HepG2 (cell line): ENCODE measurements around the gene TBL3. TPM values are rescaled to one million over a fixed set of nuclear protein-coding genes. Genes with fewer than 3 reads are reported as not detected.

Experiments
- ATF7-NPFF ChIP-seq: sonication (generic); formaldehyde crosslinking; IDR thresholded peaks from 2 replicates; pipeline ENCODE4 v1.8.1; 2023; ENCODE audit warnings: mild to moderate bottlenecking, low read depth, missing genetic modification reagents, moderate library complexity
- CREM ChIP-seq, 2 experiments: sonication (generic) in 1 of 2; formaldehyde crosslinking in 1 of 2; IDR thresholded peaks; 2 replicates each; pipeline versions ENCODE4 v1.4.0 to v1.6.1; 2016 to 2020; ENCODE audit warnings: antibody characterized with exemption in 1 of 2, mild to moderate bottlenecking in 1 of 2, missing genetic modification reagents in 1 of 2
- GATA4 ChIP-seq: sonication (generic); IDR thresholded peaks from 2 replicates; pipeline ENCODE4 v1.6.1; 2016; ENCODE audit warnings: antibody characterized with exemption, low read depth, borderline replicate concordance
- KLF13 ChIP-seq: sonication (generic); formaldehyde crosslinking; IDR thresholded peaks from 2 replicates; pipeline ENCODE4 v1.4.0; 2020; ENCODE audit warnings: mild to moderate bottlenecking, missing genetic modification reagents
- KLF15 ChIP-seq: sonication (generic); formaldehyde crosslinking; IDR thresholded peaks from 2 replicates; pipeline ENCODE4 v1.8.1; 2023; ENCODE audit warnings: borderline replicate concordance, mild to moderate bottlenecking, inconsistent platforms, missing genetic modification reagents, mixed read lengths
- MAZ ChIP-seq, 2 experiments: sonication (generic) in 1 of 2; formaldehyde crosslinking in 1 of 2; IDR thresholded peaks; 2 replicates each; pipeline versions ENCODE4 v1.5.0 to v1.6.1; 2012 to 2020; ENCODE audit warnings: low read depth in 2 of 2, mild to moderate bottlenecking in 2 of 2, borderline replicate concordance in 1 of 2, improper control_type of control experiment in 1 of 2, low read length in 1 of 2, missing genetic modification reagents in 1 of 2, moderate library complexity in 1 of 2
- MEIS1 ChIP-seq: sonication (generic); formaldehyde crosslinking; IDR thresholded peaks from 2 replicates; pipeline ENCODE4 v1.9.0; 2021; ENCODE audit warnings: mild to moderate bottlenecking, missing genetic modification reagents, moderate library complexity, borderline replicate concordance
- NR3C1 ChIP-seq: sonication (generic); formaldehyde crosslinking; IDR thresholded peaks from 2 replicates; pipeline ENCODE4 v1.4.0; 2020; ENCODE audit warnings: missing genetic modification reagents
- ONECUT2 ChIP-seq: sonication (generic); formaldehyde crosslinking; IDR thresholded peaks from 2 replicates; pipeline ENCODE4 v1.4.0; 2020; ENCODE audit warnings: missing genetic modification reagents
- PRPF4 ChIP-seq: fragments of 200-400 bp; formaldehyde crosslinking; IDR thresholded peaks from 2 replicates; pipeline ENCODE4 v1.6.1; 2016; ENCODE audit warnings: low read length, low read depth; ENCODE audit not compliant: poor library complexity, severe bottlenecking
- RBAK ChIP-seq: sonication (generic); formaldehyde crosslinking; IDR thresholded peaks from 2 replicates; pipeline ENCODE4 v1.5.1; 2020; ENCODE audit warnings: mild to moderate bottlenecking, missing genetic modification reagents
- RBM22 ChIP-seq: fragments of 200-400 bp; formaldehyde crosslinking; optimal IDR thresholded peaks from 2 replicates; pipeline ENCODE3; 2017; ENCODE audit warnings: mild to moderate bottlenecking, low read length, moderate library complexity
- RFX3 ChIP-seq: IDR thresholded peaks from 2 replicates; pipeline ENCODE4 v1.6.1; 2016; ENCODE audit warnings: missing biosample characterization, missing genetic modification reagents
- TBX3 ChIP-seq: fragments of 450-650 bp; IDR thresholded peaks from 2 replicates; pipeline ENCODE4 v1.6.1; 2017; ENCODE audit warnings: antibody characterized with exemption, mild to moderate bottlenecking, inconsistent platforms, borderline replicate concordance
- TOE1 ChIP-seq: sonication (generic); formaldehyde crosslinking; IDR thresholded peaks from 2 replicates; pipeline ENCODE4 v1.4.0; 2020; ENCODE audit warnings: mild to moderate bottlenecking, missing genetic modification reagents
- TP53 ChIP-seq: sonication (generic); formaldehyde crosslinking; conservative IDR thresholded peaks from 2 replicates; pipeline ENCODE4 v1.4.0; 2020; ENCODE audit warnings: missing genetic modification reagents
- TSC22D2 ChIP-seq: sonication (generic); formaldehyde crosslinking; IDR thresholded peaks from 2 replicates; pipeline ENCODE4 v1.5.1; 2020; ENCODE audit warnings: missing genetic modification reagents, mild to moderate bottlenecking, borderline replicate concordance
- XRCC5 ChIP-seq: fragments of 200-400 bp; formaldehyde crosslinking; optimal IDR thresholded peaks from 2 replicates; pipeline ENCODE3; 2017; ENCODE audit warnings: mild to moderate bottlenecking, low read length
- ZC3H13 ChIP-seq: sonication (generic); formaldehyde crosslinking; IDR thresholded peaks from 2 replicates; pipeline ENCODE4 v1.8.1; 2023; ENCODE audit warnings: mild to moderate bottlenecking, missing genetic modification reagents, moderate library complexity
- ZNF12 ChIP-seq: sonication (generic); formaldehyde crosslinking; IDR thresholded peaks from 2 replicates; pipeline ENCODE4 v1.5.0; 2020; ENCODE audit warnings: missing genetic modification reagents
- ZNF24 ChIP-seq: fragments of 450-650 bp; IDR thresholded peaks from 2 replicates; pipeline ENCODE4 v1.6.1; 2017; ENCODE audit warnings: antibody characterized with exemption, mild to moderate bottlenecking
- ZNF329 ChIP-seq: sonication (generic); formaldehyde crosslinking; IDR thresholded peaks from 2 replicates; pipeline ENCODE4 v1.9.0; 2021; ENCODE audit warnings: low read depth, mild to moderate bottlenecking, missing genetic modification reagents
- ZNF598 ChIP-seq: sonication (generic); formaldehyde crosslinking; IDR thresholded peaks from 2 replicates; pipeline ENCODE4 v1.5.1; 2020; ENCODE audit warnings: mild to moderate bottlenecking, missing genetic modification reagents, borderline replicate concordance
- ZNF614 ChIP-seq: IDR thresholded peaks from 2 replicates; pipeline ENCODE4 v1.6.1; 2018; ENCODE audit warnings: missing biosample characterization, missing genetic modification reagents, inconsistent platforms, borderline replicate concordance
- polyA plus RNA-seq, 8 experiments: library from polyadenylated mRNA; depleted of rRNA in 3 of 8; stranded (reverse) in 7 of 8; unstranded in 1 of 8; fragments of >200 nt; fragmentation: Illumina TruSeq in 4 of 8; extraction: Trizol in 4 of 8; gene quantifications; 2 replicates each; pipeline versions ENCODE4 v1.2.1 to v1.2.3, GENCODE V29; 2011 to 2016; ENCODE audit warnings: low read depth in 4 of 8, missing spikeins in 1 of 8, mixed read lengths in 1 of 8; ENCODE audit not compliant: insufficient read depth in 1 of 8
- total RNA-seq, 5 experiments: library from RNA; depleted of rRNA; stranded (reverse); fragments of >200 nt; fragmentation: Illumina TruSeq; extraction: Trizol; gene quantifications; 2 replicates each; pipeline ENCODE4 v1.2.3, GENCODE V29; 2016; ENCODE audit warnings: low read depth in 1 of 5
- TF ChIP-seq, protein P1 (sequence below): sonication (generic); formaldehyde crosslinking; conservative IDR thresholded peaks from 2 replicates; pipeline ENCODE4 v1.8.0; 2022; ENCODE audit warnings: missing genetic modification reagents
- TF ChIP-seq, protein P2 (sequence below): IDR thresholded peaks from 2 replicates; pipeline ENCODE4 v1.6.1; 2016; ENCODE audit warnings: low read depth, borderline replicate concordance
- TF ChIP-seq, protein P3 (sequence below): sonication (generic); formaldehyde crosslinking; IDR thresholded peaks from 2 replicates; pipeline ENCODE4 v1.4.0; 2020; ENCODE audit warnings: missing genetic modification reagents; ENCODE audit errors: not compliant biosample characterization

The TBL3 gene
- total and polyA plus RNA-seq, 2 of the 13 experiments (the other 11 are each of a cell fraction or from before 2014, with no cell fraction given): 16.8 to 38.0 TPM

DNA sequence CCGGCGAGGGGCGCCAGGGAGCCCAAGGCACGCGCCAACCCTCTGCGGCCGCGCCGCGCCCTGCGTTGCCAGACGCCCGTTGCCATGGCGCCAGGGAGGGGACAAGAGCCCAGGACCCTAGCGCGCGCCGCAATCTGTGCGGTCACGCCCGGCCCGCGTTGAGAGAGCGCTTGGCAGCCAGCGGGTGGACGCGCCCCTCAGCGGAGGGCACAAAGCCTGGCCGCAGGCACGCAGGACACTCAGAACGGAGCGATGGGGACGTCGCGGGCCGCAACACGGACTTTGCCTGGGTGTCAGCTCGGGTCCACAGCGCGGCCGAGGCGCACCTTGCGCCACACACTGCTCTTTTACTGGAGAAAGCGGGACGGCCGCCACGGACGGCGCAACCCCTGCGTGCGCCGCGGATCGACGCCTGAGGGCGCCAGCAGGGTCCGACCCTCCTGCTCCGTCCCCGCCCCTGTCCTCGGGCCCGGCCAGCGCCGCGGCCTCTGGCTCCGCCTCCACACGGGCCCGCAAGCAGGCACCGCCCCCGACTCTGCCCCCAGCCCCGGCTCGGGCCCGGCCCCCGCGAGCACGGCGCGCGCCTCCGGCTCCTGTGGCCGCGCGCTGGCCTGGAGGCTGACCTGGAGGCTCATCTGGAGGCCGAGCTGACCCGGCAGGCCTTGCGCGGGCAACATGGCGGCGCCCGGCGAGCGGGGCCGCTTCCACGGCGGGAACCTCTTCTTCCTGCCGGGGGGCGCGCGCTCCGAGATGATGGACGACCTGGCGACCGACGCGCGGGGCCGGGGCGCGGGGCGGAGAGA, 11.9 kb downstream of the TBL3 start, which contains the start of gene GFER (continued):
- TF ChIP-seq ZNF598 (peak; percentile 36; the same call in 1 of the 2 replicates), XRCC5 (peak; percentile 82), MEIS1 (CRISPR knock-in tag) (0 out of 2 replicates have a peak, but pooled peaks have one; percentile 41), KLF15 (0 out of 2 replicates have a peak, but pooled peaks have one; percentile 79), RBAK (CRISPR knock-in tag) (no peak), NR3C1 (CRISPR knock-in tag) (no peak), TOE1 (CRISPR knock-in tag) (no peak), PRPF4 (no peak), RFX3 (CRISPR knock-in tag) (peak; percentile 86), TSC22D2 (CRISPR knock-in tag) (no peak), ZC3H13 (CRISPR knock-in tag) (0 out of 2 replicates have a peak, but pooled peaks have one; percentile 14), TBX3 (no peak), RBM22 (peak; percentile 91), TP53 (no peak), ATF7-NPFF (CRISPR knock-in tag) (peak; percentile 74), ZNF614 (CRISPR knock-in tag) (peak; percentile 79; the same call in 1 of the 2 replicates), ZNF12 (no peak), ONECUT2 (CRISPR knock-in tag) (no peak), ZNF329 (CRISPR knock-in tag) (peak; percentile 73; the same call in 1 of the 2 replicates), GATA4 (no peak), KLF13 (CRISPR knock-in tag) (0 out of 2 replicates have a peak, but pooled peaks have one; percentile 57), ZNF24 (peak; percentile 45; the same call in 1 of the 2 replicates), CREM (IDR thresholded peaks at IDR 0.05) (no peak), CREM (CRISPR knock-in tag; IDR thresholded peaks at IDR 0.05) (no peak), MAZ (IDR thresholded peaks at IDR 0.05; ENCODE audit: borderline replicate concordance, low read depth, low read length) (peak; percentile 76; the same call in 1 of the 2 replicates), MAZ (CRISPR knock-in tag; IDR thresholded peaks at IDR 0.05; ENCODE audit: low read depth) (peak; percentile 85)
- TF ChIP-seq, protein P1, sequence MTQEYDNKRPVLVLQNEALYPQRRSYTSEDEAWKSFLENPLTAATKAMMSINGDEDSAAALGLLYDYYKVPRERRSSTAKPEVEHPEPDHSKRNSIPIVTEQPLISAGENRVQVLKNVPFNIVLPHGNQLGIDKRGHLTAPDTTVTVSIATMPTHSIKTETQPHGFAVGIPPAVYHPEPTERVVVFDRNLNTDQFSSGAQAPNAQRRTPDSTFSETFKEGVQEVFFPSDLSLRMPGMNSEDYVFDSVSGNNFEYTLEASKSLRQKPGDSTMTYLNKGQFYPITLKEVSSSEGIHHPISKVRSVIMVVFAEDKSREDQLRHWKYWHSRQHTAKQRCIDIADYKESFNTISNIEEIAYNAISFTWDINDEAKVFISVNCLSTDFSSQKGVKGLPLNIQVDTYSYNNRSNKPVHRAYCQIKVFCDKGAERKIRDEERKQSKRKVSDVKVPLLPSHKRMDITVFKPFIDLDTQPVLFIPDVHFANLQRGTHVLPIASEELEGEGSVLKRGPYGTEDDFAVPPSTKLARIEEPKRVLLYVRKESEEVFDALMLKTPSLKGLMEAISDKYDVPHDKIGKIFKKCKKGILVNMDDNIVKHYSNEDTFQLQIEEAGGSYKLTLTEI: no peak
- TF ChIP-seq, protein P2, sequence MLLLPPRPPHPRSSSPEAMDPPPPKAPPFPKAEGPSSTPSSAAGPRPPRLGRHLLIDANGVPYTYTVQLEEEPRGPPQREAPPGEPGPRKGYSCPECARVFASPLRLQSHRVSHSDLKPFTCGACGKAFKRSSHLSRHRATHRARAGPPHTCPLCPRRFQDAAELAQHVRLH (CRISPR knock-in tag): peak; percentile 82; the same call in 1 of the 2 replicates
- TF ChIP-seq, protein P3, sequence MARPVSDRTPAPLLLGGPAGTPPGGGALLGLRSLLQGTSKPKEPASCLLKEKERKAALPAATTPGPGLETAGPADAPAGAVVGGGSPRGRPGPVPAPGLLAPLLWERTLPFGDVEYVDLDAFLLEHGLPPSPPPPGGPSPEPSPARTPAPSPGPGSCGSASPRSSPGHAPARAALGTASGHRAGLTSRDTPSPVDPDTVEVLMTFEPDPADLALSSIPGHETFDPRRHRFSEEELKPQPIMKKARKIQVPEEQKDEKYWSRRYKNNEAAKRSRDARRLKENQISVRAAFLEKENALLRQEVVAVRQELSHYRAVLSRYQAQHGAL: peak; percentile 37
